DOHH2 (cell line): ENCODE data around the gene TSPAN14.

Experiments
- EZH2phosphoT487 ChIP-seq: fragments of 200-600 bp; sonication (generic); IDR thresholded peaks from 2 replicates; pipeline ENCODE4 v1.6.1; 2017; ENCODE audit warnings: borderline replicate concordance, mild to moderate bottlenecking, antibody characterized with exemption, low read length, moderate library complexity, mixed read lengths
- TF ChIP-seq, protein P1 (sequence below): fragments of 200-600 bp; sonication (generic); IDR thresholded peaks from one replicate; pipeline ENCODE4 v1.5.1; 2014; ENCODE audit warnings: antibody characterized with exemption, mild to moderate bottlenecking, low read depth, low read length; ENCODE audit not compliant: poor library complexity, severe bottlenecking

GRCh38 chr10:80416479-80417098, 37.5 kb upstream of the TSPAN14 start:
- TF ChIP-seq, protein P1, sequence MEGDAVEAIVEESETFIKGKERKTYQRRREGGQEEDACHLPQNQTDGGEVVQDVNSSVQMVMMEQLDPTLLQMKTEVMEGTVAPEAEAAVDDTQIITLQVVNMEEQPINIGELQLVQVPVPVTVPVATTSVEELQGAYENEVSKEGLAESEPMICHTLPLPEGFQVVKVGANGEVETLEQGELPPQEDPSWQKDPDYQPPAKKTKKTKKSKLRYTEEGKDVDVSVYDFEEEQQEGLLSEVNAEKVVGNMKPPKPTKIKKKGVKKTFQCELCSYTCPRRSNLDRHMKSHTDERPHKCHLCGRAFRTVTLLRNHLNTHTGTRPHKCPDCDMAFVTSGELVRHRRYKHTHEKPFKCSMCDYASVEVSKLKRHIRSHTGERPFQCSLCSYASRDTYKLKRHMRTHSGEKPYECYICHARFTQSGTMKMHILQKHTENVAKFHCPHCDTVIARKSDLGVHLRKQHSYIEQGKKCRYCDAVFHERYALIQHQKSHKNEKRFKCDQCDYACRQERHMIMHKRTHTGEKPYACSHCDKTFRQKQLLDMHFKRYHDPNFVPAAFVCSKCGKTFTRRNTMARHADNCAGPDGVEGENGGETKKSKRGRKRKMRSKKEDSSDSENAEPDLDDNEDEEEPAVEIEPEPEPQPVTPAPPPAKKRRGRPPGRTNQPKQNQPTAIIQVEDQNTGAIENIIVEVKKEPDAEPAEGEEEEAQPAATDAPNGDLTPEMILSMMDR = no peak
- TF ChIP-seq EZH2phosphoT487 = no peak
